HG02759 (cell line): Measurements from ENCODE around the gene PRKCZ.

ENCODE experiments used
- ATAC-seq: cut with Tn5 transposase; IDR thresholded peaks from one replicate; pipeline ENCODE4 v1.9.1; 2021; ENCODE audit warnings: mild to moderate bottlenecking, moderate library complexity; ENCODE audit not compliant: unreplicated experiment

PRKCZ gene

GRCh38 chr1:2099886-2100779 is 49.9 kb downstream of the PRKCZ start:
- ATAC-seq = no peak

- no peak for ATAC-seq
Measured at GRCh38 chr1:2100780-2101108, 50.5 kb downstream of the PRKCZ start.

- ATAC-seq = no peak
Measured at GRCh38 chr1:2101531-2101930, 51.3 kb downstream of the PRKCZ start.

GRCh38 chr1:2101946-2102345 is 51.7 kb downstream of the PRKCZ start:
- no peak for ATAC-seq

GRCh38 chr1:2102753-2103152 is 52.5 kb downstream of the PRKCZ start:
- ATAC-seq = no peak

GRCh38 chr1:2103266-2103900 is 53.2 kb downstream of the PRKCZ start:
- no peak for ATAC-seq

GRCh38 chr1:2103901-2104590 is 53.8 kb downstream of the PRKCZ start:
- ATAC-seq = no peak

- ATAC-seq = no peak
Measured at GRCh38 chr1:2104621-2105427, 54.6 kb downstream of the PRKCZ start.

GRCh38 chr1:2105781-2106524 is 55.7 kb downstream of the PRKCZ start:
- ATAC-seq = no peak

GRCh38 chr1:2106659-2107405 is 56.6 kb downstream of the PRKCZ start:
- ATAC-seq = no peak

- ATAC-seq = no peak
Measured at GRCh38 chr1:2107586-2108212, 57.5 kb downstream of the PRKCZ start.

GRCh38 chr1:2108213-2108876 is 58.1 kb downstream of the PRKCZ start:
- ATAC-seq = no peak

GRCh38 chr1:2108877-2109580 is 58.8 kb downstream of the PRKCZ start:
- no peak for ATAC-seq

- no peak for ATAC-seq
Measured at GRCh38 chr1:2109581-2110021, 59.4 kb downstream of the PRKCZ start.

- ATAC-seq = no peak
Measured at GRCh38 chr1:2110191-2110737, 60.1 kb downstream of the PRKCZ start.

- ATAC-seq = no peak
Measured at GRCh38 chr1:2110738-2111673, 60.8 kb downstream of the PRKCZ start.

GRCh38 chr1:2111674-2112035 is 61.4 kb downstream of the PRKCZ start:
- no peak for ATAC-seq
